Measurements from ENCODE around the gene SLC45A1.

GRCh38 chr1:8329439-8329838, 11.5 kb downstream of the SLC45A1 start:
- TF ChIP-seq CTCF (IDR thresholded peaks at IDR 0.05) (no peak), EZH2 (IDR thresholded peaks at IDR 0.05; ENCODE audit: borderline replicate concordance, insufficient read depth, low read depth, low read length, poor library complexity, severe bottlenecking) (no peak)
